ENCODE results near the gene OR51S1. TPM values are rescaled to one million over a fixed set of nuclear protein-coding genes. Genes with fewer than 3 reads are reported as not detected.
"Not testable (repeated sequence)": the region's sequence is repeated elsewhere in the genome, so short reads cannot be mapped to it uniquely, and the experiment has no call there.

Gene OR51S1
- total RNA-seq, 1 experiment from 2014 or later = not detected

DNA sequence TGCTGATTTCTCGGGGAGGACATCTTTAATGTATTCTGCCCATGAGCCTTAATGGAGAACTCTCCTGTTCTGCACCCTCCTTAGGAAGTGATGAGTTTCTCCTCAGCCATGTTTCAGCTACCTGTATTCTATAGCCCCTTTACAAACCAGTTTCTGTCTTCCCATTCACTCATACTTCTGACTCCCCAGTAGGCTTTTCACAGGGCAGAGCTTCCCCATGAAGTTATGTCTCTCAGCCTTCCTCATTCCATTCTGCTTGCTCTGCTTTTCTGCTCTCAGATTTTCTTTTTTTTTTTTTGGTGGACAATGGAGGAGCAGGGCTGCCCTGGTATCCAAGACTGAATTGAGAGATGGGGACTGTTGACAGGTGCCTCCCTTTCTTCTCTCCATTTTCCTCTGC, 40.5 kb downstream of the OR51S1 start:
- DNase-seq (ENCODE audit: low read depth) = no peak

DNA sequence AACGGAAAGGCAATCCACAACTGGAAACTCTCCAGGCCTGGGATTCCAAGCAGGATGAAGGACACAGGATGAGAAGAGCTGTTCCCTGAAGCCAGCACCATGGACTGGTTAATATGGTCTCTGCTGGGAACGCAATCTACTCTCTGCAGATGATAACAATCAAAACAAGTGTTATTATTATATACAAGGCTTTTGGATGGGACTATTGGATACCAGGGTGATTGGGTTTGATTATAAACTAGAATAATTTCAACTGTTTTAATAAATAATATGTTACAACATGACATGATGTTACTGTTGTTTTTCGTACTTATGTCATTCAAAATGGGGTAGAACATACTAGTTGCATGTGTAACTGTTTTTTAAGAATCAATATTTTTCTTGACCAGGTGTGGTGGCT, 44.7 kb downstream of the OR51S1 start, which contains the start of gene OR52R1:
OR52R1 (minus strand) TSS at position 101 of the 400 bp plus-strand sequence; CDS start at position 101, 0 bp downstream.
- DNase-seq (ENCODE audit: low read depth) = no peak

DNA sequence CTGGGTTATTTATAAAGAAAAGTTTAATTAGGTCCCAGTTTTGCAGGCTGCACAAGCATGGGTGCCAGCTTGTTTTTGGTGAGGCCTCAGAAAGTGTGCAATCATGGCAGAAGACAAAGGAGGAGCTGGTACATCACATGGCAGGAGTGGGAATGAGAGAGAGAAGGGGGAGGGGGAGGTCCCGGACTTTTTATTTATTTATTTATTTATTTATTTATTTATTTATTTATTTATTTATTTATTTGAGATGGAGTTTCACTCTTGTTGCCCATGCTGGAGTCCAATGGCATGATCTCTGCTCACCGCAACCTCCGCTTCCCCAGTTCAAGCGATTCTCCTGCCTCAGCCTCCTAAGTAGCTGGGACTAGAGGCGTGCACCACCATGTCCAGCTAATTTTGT, 47.7 kb downstream of the OR51S1 start:
- DNase-seq (ENCODE audit: low read depth) = not testable (repeated sequence)

DNA sequence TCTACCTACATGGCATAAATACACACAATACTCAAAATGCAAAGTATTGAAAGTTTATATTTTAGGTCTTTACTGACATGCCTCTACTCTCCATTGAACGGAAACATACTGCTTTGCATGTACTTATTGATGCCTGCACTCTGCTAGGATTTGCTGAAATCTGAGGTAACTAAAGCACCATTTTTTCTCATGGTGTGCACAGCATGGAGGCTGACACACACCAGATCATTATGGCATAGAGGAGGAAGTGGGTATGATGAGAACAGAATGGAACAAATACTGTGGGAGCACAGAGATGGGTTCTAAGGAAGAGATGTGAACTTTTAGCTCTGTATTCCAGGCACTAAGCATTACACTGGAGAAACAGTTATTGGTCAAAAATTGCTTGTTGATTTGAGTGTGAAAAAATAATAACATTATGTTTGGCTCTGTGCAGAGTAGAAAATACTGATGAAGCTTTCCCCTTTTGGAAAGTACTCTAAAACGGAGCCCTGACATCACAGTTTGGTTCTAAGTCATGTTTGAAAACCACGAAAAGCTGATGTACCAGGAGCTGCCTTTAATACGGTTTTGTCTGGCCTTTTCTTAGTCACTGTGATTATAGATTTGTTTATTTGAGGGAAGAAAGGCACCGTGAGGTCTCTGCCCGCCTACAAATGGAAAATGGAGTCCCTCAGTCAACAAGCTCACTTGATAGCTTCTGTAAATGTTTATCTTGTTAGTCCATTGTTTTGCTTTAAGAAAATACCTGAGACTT, 50.4 kb downstream of the OR51S1 start:
- DNase-seq (ENCODE audit: low read depth) = no peak

Other genes with a start within 250 kb of the OR51S1 start
- 13.7 and 19.3 TPM in 2 replicates for gene TRIM68, start 241.0 kb downstream of the OR51S1 start, total RNA-seq (2014; rRNA removed)
- gene OR51D1, start 211.7 kb downstream of the OR51S1 start, total RNA-seq (2014; rRNA removed) = not detected in 2 replicates
- not detected in 2 replicates for gene OR51E1, start 205.2 kb downstream of the OR51S1 start, total RNA-seq (2014; rRNA removed)
- gene OR51E2, start 151.4 kb downstream of the OR51S1 start, total RNA-seq (2014; rRNA removed) = not detected in 2 replicates
- gene MMP26, start 144.4 kb downstream of the OR51S1 start, total RNA-seq (2014; rRNA removed) = not detected in 2 replicates
- gene OR51F1, start 79.3 kb downstream of the OR51S1 start, total RNA-seq (2014; rRNA removed) = not detected in 2 replicates
- not detected in 2 replicates for gene OR52R1, start 44.8 kb downstream of the OR51S1 start, total RNA-seq (2014; rRNA removed)
- not detected in 2 replicates for gene OR51F2, start 27.9 kb downstream of the OR51S1 start, total RNA-seq (2014; rRNA removed)
- not detected in 2 replicates for gene OR51T1, start 32.7 kb upstream of the OR51S1 start, total RNA-seq (2014; rRNA removed)
- gene OR51A7, start 54.6 kb upstream of the OR51S1 start, total RNA-seq (2014; rRNA removed) = not detected in 2 replicates
- gene OR51G2, start 70.1 kb upstream of the OR51S1 start, total RNA-seq (2014; rRNA removed) = not detected in 2 replicates
- not detected in 2 replicates for gene OR51G1, start 75.1 kb upstream of the OR51S1 start, total RNA-seq (2014; rRNA removed)
- not detected in 2 replicates for gene OR51A4, start 98.4 kb upstream of the OR51S1 start, total RNA-seq (2014; rRNA removed)
- gene OR51A2, start 106.5 kb upstream of the OR51S1 start, total RNA-seq (2014; rRNA removed) = not detected in 2 replicates
- not detected in 2 replicates for gene OR51L1, start 145.6 kb upstream of the OR51S1 start, total RNA-seq (2014; rRNA removed)
- not detected in 2 replicates for gene OR52J3, start 197.3 kb upstream of the OR51S1 start, total RNA-seq (2014; rRNA removed)
- gene OR52E2, start 210.4 kb upstream of the OR51S1 start, total RNA-seq (2014; rRNA removed) = not detected in 2 replicates
- gene OR52E1, start 220.4 kb upstream of the OR51S1 start, total RNA-seq (2014; rRNA removed) = not detected in 2 replicates

All from LHCN-M2 (cell line).